ENCODE measurements around the gene MAP3K14. TPM values are rescaled to one million over a fixed set of nuclear protein-coding genes. Genes with fewer than 3 reads are reported as not detected.

The MAP3K14 gene
- total RNA-seq, 6 experiments from 2014 or later: 5.6 to 8.8 (median 6.6) TPM

GRCh38 chr17:45300060-45300751 lies 16.6 kb downstream of the MAP3K14 start:
- H3K4me3 Mint-ChIP-seq: no peak overlapping the region
- H3K27me3 Mint-ChIP-seq (ENCODE audit: insufficient read depth): no peaks in the 10 kb centered on the region; the same call in 1 of the 2 replicates
- H3K4me1 Mint-ChIP-seq (ENCODE audit: low read depth): peaks cover 75% of the 10 kb centered on the region
- peaks cover 34% of the 10 kb centered on the region for H3K36me3 Mint-ChIP-seq (ENCODE audit: low read depth)
- H3K9me3 Mint-ChIP-seq: no peaks in the 10 kb centered on the region
- DNase-seq: no peak
- TF ChIP-seq, protein P1, sequence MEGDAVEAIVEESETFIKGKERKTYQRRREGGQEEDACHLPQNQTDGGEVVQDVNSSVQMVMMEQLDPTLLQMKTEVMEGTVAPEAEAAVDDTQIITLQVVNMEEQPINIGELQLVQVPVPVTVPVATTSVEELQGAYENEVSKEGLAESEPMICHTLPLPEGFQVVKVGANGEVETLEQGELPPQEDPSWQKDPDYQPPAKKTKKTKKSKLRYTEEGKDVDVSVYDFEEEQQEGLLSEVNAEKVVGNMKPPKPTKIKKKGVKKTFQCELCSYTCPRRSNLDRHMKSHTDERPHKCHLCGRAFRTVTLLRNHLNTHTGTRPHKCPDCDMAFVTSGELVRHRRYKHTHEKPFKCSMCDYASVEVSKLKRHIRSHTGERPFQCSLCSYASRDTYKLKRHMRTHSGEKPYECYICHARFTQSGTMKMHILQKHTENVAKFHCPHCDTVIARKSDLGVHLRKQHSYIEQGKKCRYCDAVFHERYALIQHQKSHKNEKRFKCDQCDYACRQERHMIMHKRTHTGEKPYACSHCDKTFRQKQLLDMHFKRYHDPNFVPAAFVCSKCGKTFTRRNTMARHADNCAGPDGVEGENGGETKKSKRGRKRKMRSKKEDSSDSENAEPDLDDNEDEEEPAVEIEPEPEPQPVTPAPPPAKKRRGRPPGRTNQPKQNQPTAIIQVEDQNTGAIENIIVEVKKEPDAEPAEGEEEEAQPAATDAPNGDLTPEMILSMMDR (IDR thresholded peaks at IDR 0.05): no peak
- H3K27ac Mint-ChIP-seq: peak overlapping the region; percentile 1; the same call in 1 of the 2 replicates

DNA sequence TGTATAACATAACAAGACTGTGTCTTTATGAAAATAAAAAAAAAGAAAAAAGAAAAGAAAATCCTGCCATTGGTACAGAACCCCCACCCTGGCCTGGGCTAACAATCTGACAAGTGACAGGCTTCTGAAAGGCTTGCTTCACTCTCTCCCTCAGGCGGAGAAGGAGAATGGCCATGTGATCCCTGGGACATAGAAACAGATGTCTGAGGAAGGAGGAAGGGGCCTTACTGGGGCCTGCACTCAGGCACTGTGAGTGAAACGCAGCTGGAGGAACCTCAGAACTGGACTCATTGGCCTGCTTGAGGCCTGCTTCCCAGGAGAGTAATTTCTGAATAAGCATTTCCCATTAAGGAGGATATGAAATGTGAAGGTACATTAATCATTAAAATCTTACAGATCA lies 17.5 kb downstream of the MAP3K14 start:
- H3K27me3 Mint-ChIP-seq (ENCODE audit: insufficient read depth): no peaks in the 10 kb centered on the region; the same call in 1 of the 2 replicates
- peaks cover 30% of the 10 kb centered on the region for H3K36me3 Mint-ChIP-seq (ENCODE audit: low read depth)
- peaks cover 77% of the 10 kb centered on the region for H3K4me1 Mint-ChIP-seq (ENCODE audit: low read depth)
- no peak overlapping the region for H3K4me3 Mint-ChIP-seq
- no peaks in the 10 kb centered on the region for H3K9me3 Mint-ChIP-seq
- DNase-seq: no peak
- peak overlapping the region; percentile 51 for H3K27ac Mint-ChIP-seq
- TF ChIP-seq, protein P1 (IDR thresholded peaks at IDR 0.05): no peak

- H3K27ac Mint-ChIP-seq: peak overlapping the region; percentile 51
- peaks cover 81% of the 10 kb centered on the region for H3K4me1 Mint-ChIP-seq (ENCODE audit: low read depth)
- peaks cover 26% of the 10 kb centered on the region for H3K36me3 Mint-ChIP-seq (ENCODE audit: low read depth)
- H3K9me3 Mint-ChIP-seq: no peaks in the 10 kb centered on the region
- TF ChIP-seq, protein P1 (IDR thresholded peaks at IDR 0.05): no peak
- peaks cover 1% of the 10 kb centered on the region; the same call in 1 of the 2 replicates for H3K27me3 Mint-ChIP-seq (ENCODE audit: insufficient read depth)
- DNase-seq: no peak
- H3K4me3 Mint-ChIP-seq: no peak overlapping the region
These were observed 18.1 kb downstream of the MAP3K14 start for GRCh38 chr17:45298546-45299285.

GRCh38 chr17:45296833-45297124 lies 20.0 kb downstream of the MAP3K14 start:
- H3K4me1 Mint-ChIP-seq (ENCODE audit: low read depth): peaks cover 87% of the 10 kb centered on the region
- H3K27ac Mint-ChIP-seq: peak overlapping the region; percentile 92

DNA sequence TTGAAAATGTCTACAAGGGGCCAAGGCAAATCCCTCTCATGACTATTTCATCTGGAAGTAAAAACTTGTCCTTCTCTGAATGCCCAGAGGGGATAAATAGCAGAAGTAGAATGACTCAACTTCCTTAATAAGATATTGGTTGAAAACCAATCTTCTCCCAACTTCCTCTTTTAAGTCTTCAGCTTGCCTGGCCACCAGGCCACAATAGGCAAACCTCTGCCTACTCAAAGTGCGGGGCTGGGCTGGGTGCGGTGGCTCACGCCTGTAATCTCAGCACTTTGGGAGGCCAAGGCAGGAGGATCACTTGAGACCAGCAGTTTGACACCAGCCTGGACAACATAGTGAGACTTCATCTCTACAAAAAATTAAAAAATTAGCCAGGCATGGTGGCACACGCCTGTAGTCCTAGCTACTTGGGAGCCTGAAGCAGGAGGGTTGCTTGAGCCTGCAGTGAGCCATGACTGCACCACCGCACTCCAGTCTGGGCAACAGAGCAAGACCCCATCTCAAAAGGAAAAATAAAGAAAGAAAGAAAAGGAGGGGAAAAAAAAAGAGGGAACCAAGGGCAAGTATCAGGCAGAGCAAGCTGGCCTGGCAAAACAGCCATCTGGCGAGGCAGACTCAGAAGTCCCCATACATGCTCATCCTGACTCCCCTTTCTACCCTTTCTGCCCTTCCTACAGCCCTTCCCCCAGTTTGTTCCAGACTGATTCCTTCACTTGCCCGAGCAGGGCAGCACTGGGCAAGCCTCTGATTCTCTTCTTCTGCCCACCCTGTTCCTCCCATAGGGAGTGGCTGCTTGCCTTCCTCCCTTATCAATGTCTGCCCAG lies 20.6 kb downstream of the MAP3K14 start:
- Mint-ChIP-seq H3K27ac (peak overlapping the region; percentile 92), H3K27me3 (ENCODE audit: insufficient read depth) (peaks cover 1% of the 10 kb centered on the region; the same call in 1 of the 2 replicates), H3K4me1 (ENCODE audit: low read depth) (peaks cover 93% of the 10 kb centered on the region), H3K4me3 (peak overlapping the region; percentile 38), H3K9me3 (no peaks in the 10 kb centered on the region), H3K36me3 (ENCODE audit: low read depth) (peaks cover 29% of the 10 kb centered on the region)
- TF ChIP-seq, protein P1 (IDR thresholded peaks at IDR 0.05): no peak
- peak; percentile 79 for DNase-seq

More at GRCh38 chr17:45296833-45297124, 20.0 kb downstream of the MAP3K14 start:
- peak overlapping the region; percentile 15 for H3K4me3 Mint-ChIP-seq
- TF ChIP-seq, protein P1 (IDR thresholded peaks at IDR 0.05): no peak
- DNase-seq: no peak
- no peaks in the 10 kb centered on the region for H3K9me3 Mint-ChIP-seq
- peaks cover 26% of the 10 kb centered on the region for H3K36me3 Mint-ChIP-seq (ENCODE audit: low read depth)
- H3K27me3 Mint-ChIP-seq (ENCODE audit: insufficient read depth): peaks cover 1% of the 10 kb centered on the region; the same call in 1 of the 2 replicates
